Embryonic facial prominence (tissue), 1 donor: Measurements from ENCODE around the gene PIN4.
"Not testable (repeated sequence)": the region's sequence is repeated elsewhere in the genome, so short reads cannot be mapped to it uniquely, and the experiment has no call there.

Source experiments
- DNase-seq: peaks from one replicate; pipeline ENCODE4 v3.0.0-alpha.2; 2016; ENCODE audit errors: extremely low spot score

The PIN4 gene

DNA sequence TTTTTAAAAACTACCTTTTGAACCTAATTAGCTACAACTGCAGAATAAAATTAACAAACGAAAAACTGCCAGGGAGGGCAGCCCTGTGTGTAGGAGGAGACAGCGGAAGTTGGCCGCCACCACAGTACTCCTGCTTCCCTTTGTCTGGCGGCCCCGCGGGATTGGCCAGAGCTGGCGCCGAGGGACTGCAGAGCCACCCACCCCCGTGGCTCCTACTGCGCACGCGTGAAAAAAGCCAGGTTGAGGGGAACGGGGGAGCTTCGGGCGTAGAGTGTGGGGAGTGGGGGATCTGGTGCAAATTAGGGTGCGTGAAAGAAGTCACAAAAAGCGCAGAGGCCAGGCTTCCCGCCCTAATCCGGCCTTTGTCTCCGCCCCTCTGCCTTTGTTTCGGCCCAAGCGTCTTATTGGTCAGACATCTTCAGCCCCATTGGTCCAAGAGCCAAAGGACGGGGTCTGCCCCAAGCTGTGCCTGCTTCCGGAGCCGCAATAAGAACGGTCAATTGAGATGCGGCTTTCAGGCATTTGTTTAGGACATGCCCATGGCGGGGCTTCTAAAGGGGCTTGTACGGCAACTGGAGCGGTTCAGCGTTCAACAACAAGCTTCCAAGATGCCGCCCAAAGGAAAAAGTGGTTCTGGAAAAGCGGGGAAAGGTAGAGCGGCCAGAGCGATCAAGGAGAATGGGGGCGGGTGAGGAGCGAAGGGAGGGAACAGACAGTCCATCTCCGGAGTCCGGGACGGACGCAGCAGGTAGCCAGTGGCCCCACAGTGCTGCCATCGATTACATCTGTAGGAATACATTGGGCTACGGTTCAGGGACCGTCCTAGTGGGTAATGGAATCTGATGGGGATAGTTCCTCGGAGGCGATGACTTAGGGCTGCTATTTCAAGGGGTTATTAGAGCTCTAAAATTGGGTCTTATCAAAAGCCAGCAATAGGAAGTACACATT is at the start of gene PIN4:
Gene PIN4, plus strand, starts transcription at position 580 of the 948 bp plus-strand sequence. Its CDS starts 29 bp downstream, at position 609.
- DNase-seq, result peak; percentile 91

DNA sequence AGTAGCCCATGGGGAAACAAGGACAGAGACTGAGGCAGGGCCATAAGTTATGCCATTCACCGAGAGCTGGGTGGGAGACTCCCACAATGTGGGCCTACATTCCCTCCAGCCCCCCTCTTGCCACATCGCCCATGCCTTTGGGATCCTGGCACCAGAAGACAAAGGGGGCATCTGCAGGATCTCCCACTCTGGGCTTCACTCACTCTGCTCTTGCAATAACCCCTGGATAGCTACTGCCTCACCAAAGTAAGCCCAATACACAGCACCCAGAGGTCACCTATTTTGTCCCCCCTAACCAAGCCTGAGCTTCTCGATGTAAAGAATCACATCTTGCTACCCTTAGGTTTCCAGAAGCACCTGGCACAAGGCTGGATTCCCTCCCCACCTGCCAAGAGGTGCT is 49.1 kb upstream of the PIN4 start:
- DNase-seq, result no peak

DNA sequence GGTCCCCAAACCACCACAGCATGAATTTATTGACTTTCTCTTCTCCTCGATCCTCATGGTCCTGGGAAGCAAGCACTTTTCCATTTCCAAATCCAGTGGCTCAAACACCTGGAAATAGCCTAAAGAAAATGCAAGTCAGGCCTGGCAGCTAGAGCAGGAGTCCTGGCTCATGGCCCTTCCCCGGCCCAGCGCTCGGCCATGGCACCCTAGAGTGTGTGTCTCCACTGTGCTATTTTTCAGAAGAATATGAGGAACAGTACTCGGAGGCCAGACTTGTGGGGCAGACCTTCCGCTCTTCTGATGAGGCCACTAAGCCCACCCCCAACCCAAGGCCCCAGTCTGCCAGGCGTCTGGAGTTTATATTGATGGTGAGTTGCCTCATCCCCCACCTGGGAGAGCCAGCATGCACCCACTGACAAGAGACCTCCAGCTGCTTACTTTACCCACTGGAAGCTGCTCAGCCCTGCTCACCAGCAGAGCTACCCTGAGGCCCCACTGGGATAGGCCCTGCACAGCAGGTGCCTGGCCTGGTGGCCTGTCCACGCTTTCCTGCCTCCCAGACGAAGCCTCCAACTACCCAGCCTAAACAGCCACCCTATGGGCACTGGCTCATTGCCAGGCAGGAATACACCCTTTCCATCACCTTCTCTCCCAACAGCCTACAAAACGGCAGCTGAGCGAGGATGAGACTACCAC is 47.6 kb upstream of the PIN4 start:
- DNase-seq, result no peak

DNA sequence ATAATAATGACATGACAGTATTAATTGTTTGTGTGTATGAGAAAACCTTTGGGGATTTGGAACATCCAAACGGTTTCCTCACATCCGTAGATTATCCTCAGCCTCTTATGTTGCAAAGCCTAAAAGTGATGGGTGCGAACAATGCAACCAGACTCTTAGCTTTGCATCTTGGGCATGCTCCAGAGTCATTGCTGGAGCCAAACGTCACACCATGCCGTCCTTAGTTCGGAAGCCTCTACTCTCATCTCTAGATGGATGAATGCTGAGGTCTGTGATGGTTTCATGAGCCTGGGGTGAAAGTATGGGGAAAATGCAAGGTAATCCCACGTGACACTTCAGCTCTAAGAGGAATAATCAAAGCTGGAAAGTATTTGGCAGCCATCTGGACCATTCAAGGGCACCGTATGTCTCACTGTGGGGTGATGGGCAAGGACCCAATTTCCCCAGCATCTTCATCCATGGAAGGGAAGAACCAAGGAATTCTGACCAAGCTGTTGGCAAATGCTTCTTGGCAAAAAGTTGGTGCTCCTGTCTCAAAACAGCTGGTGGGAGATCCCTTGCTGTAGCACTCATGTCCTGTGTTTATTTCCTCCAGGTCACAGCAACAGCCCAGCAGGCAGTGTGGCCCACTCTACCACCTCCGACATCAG is 43.6 kb upstream of the PIN4 start:
- no peak for DNase-seq

DNA sequence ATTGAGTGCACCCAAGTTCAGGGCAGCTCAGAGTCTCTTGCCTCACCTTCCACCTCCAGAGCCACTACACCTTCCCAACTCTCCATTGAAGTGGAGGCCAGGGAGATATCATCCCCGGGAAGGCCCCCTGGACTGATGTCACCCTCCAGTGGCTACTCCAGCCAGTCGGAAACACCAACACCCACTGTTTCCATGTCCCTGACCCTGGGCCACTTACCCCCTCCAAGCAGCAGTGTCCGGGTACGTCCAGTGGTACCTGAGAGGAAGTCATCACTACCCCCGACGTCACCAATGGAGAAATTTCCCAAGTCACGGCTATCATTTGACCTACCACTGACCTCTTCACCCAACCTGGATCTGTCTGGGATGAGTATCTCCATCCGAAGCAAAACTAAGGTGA is 42.0 kb upstream of the PIN4 start:
- no peak for DNase-seq

DNA sequence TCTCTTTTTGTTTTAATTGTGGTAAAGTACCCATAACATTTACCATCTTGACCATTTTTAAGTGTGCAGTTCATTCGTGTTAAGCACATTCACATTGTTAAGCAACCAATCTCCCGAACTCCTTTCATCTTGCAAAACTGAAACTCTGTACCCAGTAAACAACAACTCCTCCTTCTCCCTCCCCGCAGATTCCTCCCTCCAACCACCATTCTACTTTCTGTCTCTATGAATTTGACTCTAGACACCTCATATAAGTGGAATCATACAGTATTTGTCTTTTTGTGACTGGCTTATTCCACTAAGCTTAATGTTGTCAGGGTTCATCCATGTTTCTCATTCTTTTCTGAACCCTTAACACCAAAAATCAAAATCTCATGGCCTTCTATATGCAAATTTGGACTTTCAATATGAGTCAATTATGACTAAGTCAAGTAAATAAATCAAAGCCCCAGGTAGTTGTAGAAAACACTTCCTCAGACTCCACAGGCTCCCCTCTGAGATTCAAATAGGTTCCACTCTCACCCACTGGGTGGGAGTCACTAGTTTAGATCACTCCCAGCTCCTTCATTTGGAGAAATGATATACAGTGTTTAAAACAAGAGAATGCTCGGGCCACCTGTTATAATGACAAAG is 40.1 kb upstream of the PIN4 start:
- no peak for DNase-seq

DNA sequence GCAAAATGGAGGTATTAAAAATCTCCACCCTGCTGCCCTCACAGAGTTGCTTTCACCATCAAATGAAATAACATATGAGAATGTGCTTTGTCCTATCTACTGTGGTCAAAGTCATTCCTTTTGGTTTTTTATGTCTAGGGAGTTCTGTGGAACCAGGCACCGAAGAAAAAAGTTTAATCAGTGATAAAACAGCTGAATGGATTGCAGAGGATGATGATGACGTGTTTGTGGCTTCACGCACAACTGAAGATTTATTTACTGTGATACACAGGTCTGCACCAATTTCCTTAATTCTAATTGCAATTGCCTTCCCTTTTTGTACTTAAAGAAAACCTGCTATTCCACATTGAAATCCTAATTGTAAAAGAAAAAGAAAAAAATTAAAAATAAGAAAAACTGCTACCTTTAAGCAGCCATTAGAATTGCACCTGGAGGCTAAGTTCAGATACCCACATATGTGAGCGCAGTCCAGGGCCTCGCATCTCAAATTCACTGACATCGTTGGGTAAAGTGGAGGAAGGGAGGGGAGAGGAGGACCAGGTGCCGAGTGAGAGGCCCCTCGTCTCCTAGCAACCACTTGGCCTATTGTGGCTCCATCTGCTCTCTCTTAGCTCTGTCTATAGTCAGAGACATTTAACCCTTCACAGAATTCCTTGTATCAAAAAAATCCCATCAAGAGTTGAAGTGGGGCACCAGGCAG is 39.3 kb upstream of the PIN4 start:
- peak; percentile 57 for DNase-seq

DNA sequence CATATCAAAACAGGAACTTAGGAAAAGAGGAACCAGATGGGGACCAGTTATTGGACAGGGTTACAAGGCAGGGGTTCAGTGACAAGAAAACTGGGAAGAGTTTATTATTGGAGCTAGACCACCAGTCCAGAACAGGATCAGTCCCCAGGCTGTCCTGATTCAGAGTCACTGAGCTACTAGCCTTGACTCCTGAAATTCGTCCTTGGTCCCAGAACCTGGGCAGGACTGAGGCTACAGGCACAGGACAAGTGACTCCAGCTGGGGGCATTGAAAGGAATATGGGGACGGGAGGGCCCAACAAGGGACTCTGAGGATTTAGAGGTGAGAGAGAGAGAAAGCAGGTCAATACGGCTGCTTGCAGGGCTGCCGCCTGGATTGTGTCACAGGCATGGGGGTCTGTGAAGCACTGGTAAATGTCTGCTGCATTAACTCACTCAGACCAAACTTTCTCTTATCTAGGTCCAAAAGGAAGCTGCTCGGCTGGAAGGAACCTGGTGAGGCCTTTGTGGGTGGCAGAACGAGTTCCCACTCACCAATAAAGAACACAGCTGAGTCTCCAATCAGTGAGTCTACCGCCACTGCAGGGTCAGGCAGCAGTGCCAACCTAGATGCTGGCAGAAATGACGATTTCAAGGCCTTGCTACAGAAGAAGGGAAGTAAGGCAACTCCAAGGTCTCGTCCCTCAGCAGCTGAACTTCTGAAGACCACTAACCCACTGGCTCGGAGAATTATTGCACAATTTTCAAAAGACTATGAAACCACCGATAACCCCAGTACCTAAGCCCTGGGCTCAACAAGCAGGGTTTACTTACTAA is 38.6 kb upstream of the PIN4 start:
- no peak for DNase-seq

DNA sequence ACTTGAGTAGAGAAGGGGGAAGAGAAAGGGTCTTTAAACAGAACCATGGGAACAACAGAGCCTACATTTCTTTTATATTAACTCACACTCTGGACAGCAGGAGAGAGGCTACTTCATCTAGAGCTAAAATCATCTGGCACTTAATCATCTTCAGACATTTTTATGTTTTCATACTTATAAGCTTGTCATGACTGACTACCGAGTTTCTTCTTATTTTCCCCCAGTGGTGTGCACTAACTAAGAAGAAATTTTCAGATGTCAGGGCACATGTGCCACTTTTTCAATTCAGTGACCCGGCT is 38.0 kb upstream of the PIN4 start:
- DNase-seq, result no peak

DNA sequence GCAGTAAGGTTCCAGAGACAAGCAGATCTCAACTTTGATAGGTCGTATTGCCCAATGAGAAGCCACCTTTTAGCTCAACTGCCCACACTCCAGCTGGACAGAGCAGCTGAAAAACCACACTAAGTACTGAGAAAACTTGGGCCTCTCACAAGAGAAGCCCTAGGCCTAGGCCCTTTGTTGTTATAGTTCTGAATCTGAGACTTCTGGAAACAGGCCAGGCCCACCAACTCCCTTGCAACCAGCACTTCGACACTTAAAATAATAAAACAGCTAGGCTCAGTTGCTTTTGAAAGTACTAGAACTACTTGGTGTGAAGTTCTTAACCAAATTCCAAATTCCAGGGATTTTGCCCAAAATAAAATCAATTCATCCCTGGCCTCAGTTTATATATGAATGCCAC is 36.4 kb upstream of the PIN4 start:
- DNase-seq, result no peak

DNA sequence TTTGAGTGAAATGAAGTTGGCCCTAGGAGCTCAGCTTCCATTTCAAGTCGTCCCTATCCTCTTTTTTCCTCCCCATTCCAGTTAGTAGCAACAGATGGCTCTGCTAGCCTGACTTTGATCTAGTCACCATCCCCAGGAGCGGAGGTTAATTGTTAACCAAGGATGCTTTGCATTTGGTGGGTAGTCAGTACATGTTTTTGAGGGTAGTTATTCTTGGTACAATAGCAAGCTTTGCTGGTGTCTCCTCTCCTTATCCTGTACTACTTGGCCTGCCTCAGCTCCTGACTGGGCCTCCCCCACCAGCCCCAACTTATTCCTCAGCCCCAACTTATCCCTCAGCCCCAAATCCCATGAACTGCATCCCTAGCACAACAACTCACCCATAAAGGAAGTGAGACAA is 35.0 kb upstream of the PIN4 start:
- DNase-seq, result no peak

DNA sequence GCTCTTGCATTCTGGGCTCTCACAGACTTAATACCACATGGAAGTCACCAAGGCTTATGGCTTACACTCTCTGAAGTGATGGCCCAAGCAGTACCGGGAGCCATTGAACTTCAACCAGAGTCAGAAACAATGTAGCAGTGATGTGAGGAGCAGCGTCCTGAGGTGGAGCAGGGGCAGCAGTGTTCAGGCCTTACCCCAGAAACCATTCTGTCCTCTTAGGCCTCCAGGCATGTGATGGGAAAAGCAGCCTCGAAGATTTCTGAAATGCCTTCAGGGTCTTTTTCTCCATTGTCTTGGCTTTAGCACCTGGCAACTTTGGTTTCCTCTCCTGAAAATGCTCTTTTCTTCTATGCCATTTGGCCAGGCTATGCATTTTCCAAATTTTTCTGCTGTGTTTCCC is 22.8 kb upstream of the PIN4 start:
- DNase-seq, result no peak

DNA sequence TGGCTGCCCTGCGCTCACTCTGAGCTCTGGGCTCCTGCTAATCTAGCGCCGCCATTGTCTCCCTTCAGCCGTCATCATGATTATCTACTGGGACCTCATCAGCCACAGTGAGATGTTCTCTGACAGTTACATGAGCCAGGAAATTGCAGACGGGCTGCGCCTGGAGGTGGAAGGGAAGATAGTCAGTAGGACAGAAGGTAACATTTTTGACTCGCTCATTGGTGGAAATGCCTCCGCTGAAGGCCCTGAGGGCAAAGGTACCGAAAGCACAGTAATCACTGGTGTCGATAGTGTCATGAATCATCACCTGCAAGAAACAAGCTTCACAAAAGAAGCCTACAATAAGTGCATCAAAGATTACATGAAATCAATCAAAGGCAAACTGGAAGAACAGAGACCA is 21.8 kb upstream of the PIN4 start:
- no peak for DNase-seq

DNA sequence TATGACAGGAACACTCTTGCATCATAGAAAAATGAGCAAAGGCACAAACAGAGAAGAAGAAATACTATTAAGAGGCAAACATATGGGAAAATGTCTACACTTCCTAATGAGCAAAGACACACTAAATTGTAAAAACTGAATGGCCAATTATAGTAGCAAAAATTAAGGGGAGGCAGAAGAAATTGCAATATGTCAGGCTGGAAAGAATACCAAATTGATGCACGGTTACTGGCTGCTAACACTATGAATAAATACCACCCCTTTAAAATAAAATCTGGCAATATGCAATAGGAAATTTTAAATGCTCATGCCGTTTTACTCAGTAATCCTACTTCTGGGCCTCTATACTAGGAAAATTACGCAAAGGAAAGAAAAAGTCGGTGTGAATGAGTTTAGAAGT is 16.0 kb upstream of the PIN4 start:
- no peak for DNase-seq

DNA sequence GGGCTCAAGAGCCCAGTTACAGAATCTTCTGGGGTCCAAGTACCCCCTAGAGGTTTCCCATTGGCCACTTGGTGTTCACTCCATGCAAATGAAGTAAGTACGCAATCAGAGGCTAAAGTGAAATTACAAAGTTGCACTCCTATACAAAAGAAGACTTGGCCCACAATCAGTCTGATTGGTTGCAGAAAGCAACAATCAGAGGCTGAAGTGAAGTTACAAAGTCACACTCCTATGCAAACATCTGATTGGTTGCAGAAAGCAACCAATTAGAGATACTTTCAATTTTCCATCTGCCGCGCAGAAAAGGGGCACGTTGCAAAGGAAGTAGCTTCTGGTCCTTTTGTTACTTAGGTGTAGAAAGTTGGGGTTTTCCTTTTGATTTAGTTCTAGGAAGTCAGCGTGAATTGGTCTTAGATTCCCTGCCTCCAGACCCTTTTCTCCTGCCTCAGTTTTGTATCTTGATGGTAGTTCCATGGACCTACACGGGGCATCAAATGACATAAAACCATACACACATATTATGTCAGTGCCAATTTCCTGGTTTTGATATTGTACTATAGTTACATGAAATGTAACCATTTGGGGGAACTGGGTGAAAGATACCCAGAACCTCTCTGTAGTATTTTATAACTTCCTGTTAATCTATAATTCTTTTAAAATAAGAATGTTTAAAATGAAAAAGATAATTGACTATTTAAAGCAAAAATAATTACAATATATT is 12.4 kb upstream of the PIN4 start:
- no peak for DNase-seq

DNA sequence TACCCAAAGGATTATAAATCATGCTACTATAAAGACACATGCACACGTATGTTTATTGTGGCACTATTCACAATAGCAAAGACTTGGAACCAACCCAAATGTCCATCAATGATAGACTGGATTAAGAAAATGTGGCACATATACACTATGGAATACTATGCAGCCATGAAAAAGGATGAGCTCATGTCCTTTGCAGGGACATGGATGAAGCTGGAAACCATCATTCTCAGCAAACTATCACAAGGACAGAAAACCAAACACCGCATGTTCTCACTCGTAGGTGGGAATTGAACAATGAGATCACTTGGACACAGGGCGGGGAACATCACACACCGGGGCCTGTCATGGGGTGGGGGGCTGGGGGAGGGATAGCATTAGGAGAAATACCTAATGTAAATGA is 5.3 kb upstream of the PIN4 start:
- DNase-seq, result not testable (repeated sequence)

DNA sequence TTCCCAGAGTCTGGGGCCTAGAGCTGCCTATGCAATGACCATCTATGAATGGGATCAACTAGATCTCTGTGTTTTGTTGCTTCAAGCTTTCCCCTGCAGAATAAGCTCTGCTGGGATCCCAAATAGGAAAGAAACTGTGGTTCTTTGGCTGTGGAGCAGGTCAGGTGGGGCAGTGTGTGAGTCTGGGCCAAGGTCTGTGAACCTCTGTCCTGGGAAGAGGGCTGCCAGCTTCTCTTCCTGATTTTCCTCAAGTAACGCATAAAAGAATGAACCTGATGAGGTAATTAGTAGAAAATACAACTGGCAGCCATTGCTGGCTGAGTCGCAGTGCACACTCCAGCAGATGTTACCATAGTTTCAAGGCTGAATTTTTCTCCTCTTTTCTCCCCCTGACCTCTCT is 4.6 kb upstream of the PIN4 start:
- no peak for DNase-seq

DNA sequence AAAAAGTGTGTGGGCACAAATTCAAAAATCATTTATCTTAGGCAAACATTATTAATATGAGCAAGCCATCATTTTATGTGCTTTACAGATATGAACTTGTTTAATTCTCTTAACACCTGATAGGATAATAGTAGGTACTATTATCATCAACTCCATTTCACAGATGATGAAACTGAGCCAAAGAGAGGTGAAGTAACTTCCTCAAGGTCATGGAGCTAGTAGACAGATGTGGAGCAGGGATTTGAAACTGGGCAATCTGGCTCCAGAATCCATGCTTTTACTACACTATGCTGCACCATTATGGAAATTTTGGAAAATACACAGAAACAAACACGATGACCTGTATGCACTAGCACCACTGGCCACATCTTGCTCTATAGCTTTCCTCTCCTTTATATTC is 1.0 kb upstream of the PIN4 start:
- no peak for DNase-seq

DNA sequence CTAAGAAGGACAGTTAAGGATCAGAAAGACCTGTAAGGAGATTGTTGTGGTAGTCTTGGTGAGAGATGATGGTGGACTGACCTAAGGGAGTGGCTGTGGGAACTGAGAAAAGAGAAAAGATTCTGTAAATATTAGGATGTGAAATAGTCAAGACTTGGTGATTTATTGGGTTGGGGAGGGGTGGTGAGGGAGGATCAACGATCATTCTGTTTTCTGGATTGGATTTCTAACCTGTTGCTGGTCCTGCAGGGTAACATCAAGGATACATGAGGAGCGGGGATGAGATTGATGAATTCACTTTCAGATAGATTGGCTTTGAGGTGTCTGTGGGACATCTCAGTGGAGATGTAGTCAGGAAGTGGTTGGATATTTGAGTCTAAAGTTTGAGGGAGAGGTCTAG is 1.4 kb downstream of the PIN4 start:
- DNase-seq, result no peak

DNA sequence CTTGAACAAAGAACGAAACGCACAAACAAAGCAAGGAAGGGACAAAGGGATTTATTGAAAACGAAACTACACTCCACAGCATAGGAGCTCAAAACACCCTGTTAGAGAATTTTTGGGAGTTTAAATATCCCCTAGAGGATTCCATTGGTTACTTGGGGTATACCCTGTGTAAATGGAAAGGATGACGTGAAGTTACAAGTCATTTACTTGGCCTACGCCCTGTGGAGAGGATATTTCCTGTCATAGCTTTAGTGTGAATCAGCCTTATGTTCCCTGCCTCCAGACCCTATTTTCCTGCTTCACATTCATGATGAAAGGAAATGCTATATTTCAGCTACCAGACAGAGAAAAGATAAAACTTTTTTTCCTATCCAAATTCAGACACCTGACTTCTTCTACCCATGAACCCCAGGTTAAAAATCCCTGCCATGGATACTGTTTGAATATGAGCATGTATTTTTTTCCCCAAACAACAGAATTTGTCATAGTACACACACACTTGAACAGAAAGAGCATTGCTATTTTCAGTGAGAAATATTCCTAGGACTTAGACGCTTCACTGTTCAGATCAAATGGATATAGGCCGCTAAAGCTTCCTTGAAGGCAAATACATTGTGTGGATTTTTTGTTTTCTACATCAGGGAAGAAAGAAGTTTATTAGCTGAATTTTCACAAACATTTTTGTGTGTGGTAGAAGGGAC is 20.4 kb downstream of the PIN4 start:
- DNase-seq, result no peak
